ENCODE data around the gene PDHX.
A peak's percentile ranks its signal among the peaks of the same experiment; 100 is the strongest.
"Not testable (repeated sequence)": the region's sequence is repeated elsewhere in the genome, so short reads cannot be mapped to it uniquely, and the experiment has no call there.

Gene PDHX

DNA sequence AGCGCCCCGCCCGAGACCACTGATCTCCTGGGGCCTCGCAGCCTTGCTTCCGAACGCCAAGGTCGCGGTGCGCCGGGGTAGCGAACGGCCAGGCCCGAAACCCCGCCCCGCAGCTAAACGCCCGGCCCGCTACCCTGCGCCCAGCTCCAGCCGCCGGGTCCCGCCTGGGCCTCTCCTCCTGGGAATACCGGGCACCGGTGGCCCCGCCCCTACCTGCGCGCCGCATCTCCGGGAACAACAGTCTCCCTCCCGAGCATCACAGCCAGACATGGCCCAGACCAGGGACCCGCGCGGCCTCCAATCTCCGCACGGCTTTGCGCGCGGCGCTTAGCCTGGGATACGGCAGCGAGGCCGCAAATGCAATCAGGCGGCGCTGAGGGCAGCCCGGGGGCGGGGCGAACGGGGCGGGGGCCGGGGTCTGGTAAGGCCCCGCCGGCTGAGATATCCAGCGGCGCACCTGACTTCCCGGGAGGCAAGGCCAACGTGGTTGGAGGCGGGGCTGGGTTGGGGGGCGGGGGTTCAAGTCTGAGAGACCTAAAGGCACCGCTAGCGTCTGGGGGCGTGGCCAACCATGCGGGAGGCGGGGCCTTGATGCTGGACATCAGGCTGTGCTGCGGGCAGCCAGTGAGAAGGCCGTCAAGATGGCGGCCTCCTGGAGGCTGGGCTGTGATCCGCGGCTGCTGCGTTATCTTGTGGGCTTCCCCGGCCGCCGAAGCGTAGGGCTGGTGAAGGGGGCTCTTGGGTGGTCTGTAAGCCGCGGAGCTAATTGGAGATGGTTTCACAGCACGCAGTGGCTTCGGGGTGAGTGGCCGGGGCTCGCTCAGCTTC lies at the start of gene PDHX, which contains the start of gene APIP:
TSS of gene PDHX (plus strand) at position 604 of the 828 bp plus-strand sequence. CDS start at position 642, 38 bp downstream.
TSS of gene APIP (minus strand) at position 365 of the 828 bp plus-strand sequence. CDS start at position 270, 95 bp downstream.
- DNase-seq, result peak; percentile 98 to 99 (median 98)

DNA sequence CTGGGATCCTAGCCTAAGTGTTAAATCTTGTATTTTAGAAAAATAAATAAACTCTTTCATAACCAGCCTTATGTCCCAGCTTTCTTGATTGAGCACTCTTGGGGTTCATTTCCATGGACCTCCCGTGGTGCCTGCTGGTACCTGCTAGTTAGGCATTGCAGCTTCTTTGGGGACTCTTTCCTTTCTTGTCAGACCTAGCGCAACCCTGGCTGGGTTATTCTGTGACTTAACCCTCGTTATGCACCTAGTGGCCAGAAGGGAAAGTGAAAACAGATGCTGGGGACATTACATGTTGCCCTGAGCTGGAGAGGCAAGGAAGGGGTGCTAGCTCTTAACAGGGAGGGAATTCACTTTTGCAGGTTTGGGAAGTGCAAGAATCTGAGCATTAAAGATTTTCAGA lies 47.0 kb upstream of the PDHX start:
- DNase-seq, result peak in 1 of 3 experiments; percentile 32

DNA sequence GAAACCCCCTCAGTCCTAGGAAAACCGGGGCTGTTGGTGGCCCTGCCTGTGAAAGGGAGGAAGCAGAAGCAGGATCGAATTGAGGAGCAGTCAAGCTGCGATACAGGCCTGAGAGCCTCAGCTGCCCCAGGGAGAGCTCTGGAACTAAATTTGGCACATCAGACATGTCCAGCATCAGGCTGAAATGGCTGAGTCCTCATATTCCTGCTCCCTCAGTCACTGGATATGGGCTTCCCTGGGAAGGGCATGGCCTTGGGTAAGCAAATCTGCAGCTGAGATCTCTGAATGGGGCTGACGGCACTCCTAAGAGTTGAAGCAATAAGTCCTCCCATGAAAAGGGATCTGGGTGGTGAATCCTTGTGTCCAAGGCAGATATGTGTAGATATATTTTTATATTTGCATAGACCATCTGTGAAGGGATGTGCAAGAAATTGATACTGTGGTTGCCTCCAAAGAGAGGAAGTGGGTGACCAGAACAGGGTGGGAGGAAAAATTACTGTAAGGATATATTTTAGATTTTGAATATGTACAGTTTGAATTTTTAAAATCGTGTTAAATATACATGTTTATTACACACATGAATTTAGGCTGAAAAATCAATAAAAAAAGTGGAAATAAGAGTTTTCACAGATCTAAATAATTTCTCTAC lies 45.7 kb upstream of the PDHX start:
- no peak for DNase-seq

DNA sequence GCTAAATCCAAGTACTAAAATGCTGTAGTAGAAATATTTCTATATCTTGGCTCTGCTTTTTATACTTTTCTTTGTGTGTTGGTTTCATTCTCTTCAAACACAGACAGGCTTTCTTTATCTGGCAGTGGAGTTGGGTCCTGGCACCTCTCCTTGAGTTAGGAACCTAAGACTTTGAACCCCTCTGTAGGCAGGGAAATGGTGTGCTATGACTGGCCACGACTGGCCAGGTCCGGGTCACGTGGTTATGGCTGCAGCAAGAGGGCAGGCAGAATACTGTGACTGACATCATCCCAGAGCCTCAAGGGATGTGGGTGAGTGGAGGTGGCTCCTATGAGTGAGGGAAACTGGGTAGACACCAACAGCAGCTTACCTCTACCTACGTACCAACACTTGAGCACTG lies 42.2 kb upstream of the PDHX start:
- DNase-seq, result no peak

DNA sequence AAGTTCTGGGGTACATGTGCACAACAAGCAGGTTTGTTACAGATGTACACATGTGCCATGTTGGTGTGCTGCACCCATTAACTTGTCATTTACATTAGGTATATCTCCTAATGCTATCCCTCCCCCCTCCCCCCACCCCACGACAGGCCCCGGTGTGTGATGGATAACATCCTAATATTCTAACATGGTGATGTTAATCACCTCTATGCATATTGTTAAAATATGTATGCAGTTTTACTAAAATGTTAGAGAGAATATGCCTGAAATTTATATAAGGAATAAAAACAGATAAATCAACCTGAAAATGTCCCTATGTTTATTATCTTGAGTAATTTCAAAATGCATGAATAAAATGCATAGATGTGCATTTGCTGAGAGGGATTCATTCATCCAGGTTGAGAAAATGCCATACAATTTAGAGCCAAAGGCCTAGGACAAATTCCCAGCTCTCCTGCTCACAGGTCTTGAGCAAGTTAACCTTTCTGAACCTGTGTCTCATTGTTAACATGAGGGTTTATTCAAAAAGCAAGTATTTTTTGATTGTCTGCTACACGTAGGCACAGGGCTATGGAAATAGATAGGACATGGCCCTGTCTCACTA lies 38.9 kb upstream of the PDHX start:
- no peak for DNase-seq

DNA sequence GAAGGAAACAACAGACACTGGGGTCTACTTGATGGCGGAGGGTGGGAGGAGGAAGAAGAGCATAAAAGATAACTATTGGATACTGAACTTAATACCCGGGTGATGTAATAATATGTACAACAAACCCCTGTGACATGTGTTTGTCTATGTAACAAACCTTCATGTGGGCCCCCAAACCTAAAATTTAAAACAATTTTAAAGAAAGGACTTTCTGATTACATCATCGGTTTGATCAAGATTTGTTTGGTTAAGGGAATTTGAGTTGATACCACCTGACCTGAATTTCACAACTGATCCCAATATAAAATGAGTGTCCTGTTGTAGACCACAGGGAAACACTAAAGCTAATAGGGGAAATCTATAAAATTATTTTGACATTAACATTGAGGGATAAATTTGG lies 34.5 kb upstream of the PDHX start:
- DNase-seq, result no peak

DNA sequence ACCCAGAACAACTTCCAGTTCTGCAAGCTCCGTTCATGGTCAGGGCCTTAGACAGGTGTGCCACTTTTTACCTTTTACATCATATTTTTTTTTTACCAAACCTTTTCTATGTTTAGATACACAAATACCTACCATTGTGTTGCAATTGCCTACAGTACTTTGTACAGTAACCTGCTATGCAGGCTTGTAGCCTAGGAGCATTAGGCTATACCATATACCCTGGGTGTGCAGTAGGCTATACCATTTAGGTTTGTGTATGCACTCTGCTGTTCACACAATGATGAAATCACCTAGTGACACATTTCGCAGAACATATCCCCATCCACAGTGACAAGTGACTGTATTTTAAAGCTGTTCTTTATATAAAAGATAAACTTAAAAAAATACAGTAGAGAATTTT lies 29.8 kb upstream of the PDHX start:
- no peak for DNase-seq

DNA sequence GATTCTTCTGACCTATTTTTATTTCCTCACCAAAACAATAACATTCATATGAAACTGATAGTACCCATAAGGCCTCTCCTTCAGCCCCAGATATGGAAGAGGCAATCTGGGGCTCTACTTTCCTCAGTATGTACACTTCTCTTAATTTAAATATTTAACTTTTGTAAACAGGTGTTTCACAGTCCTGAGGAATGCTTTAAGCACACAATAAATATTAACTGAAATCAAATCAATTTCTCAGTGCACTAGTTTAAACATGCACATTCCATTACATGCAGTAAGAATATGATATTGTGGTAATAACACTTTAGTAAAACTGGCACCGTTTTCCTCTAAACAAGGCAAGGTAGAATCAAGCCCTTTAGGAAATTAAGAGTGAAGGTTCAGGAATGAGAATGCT lies 29.2 kb upstream of the PDHX start:
- no peak for DNase-seq

DNA sequence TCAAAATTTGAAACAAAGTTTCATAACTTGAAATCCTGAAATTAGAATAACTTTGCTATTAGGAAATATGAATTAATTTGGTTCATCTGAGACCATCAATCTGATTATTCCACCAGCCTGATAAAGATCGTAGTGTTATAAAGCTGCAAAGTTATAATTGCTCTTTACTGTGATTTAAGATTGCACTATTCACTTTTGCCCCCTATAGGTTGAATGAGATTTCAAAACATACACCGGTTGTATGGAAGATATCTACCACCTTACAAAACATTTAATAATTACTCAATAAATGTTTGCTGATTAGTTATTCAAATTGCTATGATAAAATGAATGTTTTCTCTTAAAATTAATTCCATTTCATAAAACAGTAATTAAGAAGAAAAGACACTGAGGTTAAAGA lies 26.3 kb upstream of the PDHX start:
- DNase-seq, result peak in 1 of 3 experiments; percentile 16

DNA sequence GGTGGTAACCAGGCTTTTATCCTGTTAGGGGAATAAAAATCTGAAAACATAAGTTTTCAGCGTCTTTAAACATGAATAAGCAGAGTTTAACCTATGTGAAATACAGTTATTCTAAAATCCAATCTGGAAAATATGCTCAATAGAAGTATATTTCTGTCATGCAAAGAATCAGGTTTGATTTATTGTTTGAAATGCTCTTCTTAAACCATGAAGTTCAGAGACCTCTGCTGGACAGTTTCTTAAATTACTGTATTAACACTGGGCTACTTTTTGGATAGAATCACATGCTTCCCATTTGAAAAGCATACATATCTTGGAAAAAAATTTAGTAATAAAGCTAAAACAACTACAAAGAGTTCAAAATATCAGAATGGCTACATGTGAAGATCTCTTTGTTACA lies 25.6 kb upstream of the PDHX start:
- DNase-seq, result peak in 2 of 3 experiments; percentile 21 to 67

DNA sequence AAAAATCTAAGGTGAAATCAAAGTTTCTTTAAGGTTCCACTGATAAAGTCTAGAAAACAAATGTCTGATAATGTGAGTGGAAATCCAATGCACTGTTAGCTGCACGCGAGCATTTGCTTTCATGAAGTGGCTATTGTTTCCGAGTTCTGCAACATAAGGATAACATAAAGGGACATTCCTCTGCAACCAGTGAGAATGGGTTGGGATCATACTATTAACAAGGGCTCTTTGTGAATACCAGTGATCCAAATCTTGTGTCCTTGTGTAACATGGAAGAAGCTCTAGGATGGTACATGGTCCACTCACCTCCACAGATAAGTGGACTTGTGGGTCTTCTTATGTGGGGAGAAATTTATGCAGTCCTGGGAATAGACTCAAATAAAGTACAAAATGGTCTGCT lies 24.8 kb upstream of the PDHX start:
- no peak for DNase-seq

DNA sequence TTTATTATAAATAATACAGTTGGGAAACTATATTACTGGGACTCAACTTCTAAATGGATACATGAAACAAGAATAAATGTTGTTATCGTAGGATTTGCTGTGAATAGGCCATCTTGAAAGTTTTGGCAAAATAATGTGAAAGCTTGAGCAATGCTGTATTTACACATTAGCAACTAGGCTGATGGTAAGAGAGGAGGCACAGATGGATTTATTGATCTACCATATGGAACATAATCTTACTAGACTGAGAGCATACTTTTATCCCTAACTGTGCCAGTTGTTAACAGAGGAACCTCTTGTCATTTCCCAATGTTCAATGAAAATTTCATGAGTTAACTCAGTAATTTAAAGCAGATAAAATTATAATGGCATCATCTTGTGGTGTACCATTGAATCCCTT lies 23.0 kb upstream of the PDHX start:
- DNase-seq, result no peak

DNA sequence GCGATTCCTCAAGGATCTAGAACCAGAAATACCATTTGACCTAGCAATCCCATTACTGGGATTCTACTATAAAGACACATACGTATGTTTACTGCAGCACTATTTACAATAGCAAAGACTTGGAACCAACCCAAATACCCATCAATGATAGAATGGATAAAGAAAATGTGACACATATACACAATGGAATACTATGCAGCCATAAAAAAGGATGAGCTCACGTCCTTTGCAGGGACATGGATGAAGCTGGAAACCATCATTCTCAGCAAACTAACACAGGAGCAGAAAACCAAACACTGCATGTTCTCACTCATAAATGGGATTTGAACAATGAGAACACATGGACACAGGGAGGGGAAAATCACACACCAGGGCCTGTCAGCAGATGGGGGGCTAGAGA lies 20.2 kb upstream of the PDHX start:
- DNase-seq, result not testable (repeated sequence)

DNA sequence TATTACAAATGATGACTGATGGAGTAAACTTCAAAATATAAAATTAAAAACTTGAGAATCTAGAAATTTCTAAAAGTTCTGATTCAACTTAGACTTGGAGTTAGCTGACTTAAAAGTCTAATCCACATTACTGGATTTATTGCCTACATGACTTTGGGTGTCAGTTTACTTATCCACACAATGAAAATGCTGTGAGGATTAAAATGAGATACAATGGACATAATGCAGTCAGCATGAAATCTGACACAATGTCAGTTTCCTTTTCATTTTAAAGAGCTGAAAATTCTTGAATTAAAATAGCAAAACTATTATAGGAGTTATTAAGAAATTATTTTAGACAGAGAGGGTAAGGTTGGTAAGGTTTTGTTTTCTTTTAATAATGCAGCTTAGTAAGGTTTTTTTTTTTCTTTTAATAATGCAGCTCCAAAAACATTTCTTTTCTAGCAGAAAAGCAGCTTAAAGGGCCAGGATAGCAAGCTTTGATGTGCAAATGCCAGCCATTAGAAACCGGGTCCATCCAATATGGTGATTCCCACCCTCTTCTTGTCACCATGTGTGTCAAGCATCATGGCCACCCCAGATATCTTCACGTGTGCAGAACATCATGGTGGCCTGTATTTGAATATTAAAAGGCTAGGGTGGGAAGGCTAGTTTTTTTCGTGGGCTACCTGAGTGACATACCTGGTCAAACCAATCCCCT lies 19.1 kb upstream of the PDHX start:
- DNase-seq, result no peak

DNA sequence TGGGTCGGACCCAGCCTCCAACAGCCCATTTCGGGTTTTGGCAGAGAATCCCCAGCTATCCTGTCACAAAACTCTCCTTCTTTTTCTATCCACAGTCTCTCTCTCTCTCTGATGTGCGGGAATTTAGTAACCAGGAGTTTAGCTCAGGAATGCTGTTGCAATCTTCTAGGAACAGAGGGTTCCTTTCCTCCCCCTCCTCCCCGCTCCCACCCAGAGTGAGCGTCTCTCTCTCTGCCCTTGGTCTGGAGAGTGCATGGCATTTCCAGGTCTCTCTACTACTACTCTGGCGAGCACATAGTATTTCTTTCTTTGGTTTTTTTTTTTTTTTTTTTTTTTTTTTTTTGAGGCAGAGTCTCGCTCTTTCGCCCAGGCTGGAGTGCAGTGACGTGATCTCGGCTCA lies 17.9 kb upstream of the PDHX start:
- no peak for DNase-seq

DNA sequence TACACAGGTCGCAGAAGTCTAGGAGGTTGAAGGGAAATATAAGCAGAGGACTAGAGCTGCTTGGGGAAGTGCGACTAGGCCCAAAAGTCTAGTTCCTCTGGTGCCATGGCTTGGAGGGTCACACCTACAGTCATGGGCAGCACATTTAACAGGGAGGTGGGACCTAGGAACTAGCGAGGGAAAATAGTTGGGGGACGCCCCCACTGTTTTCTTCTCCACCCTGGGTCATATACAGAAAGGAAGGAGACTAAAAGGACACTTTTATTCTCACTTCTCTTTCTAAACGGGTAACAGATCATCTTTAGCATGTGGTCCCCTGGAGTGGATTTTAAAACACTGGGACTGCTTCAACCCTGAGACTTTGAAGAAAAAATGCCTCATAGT lies 16.8 kb upstream of the PDHX start:
- DNase-seq, result peak; percentile 6 to 24 (median 12)

DNA sequence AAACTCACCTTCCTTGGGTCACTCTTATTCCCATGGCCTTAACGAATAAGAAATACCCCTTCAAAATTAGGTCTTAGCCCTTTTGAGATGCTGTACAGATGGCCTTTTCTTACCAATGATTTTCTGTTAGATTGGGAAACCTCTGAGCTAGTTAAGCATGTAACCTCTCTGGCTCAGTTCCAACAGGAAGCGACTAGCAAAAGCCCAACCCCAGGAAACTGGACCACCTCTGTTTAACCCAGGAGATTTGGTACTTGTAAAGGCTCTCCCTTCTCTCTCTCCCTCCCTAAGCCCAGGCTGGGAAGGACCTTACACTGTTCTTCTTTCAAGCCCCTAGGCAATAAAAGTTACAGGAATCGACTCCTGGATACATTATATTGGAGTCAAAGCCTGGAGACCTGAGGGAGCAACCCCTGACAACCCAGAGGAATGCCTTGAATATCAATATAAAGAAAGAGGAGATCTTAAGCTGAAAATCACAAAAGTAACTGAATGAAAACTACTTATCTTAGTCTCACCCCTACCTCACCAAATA lies 11.9 kb upstream of the PDHX start:
- DNase-seq, result no peak

DNA sequence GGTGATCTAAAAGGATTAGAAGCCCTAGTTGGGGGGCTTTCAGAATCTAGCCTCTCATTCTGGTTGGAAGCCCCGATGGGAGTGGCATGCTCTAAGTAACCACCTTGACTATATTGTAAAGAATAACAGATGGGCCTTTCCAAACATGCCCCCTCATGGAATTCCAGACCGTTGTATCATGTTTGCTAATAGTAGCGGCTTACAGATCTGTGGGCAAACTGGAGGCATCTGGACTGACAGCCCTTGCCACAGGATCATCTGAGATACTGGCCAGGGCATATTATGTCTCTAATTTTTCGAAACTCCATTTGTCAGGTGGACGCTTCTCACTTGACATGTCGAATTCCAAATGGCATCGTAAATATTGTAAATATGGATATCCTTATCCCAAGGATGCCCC lies 10.8 kb upstream of the PDHX start:
- no peak for DNase-seq

DNA sequence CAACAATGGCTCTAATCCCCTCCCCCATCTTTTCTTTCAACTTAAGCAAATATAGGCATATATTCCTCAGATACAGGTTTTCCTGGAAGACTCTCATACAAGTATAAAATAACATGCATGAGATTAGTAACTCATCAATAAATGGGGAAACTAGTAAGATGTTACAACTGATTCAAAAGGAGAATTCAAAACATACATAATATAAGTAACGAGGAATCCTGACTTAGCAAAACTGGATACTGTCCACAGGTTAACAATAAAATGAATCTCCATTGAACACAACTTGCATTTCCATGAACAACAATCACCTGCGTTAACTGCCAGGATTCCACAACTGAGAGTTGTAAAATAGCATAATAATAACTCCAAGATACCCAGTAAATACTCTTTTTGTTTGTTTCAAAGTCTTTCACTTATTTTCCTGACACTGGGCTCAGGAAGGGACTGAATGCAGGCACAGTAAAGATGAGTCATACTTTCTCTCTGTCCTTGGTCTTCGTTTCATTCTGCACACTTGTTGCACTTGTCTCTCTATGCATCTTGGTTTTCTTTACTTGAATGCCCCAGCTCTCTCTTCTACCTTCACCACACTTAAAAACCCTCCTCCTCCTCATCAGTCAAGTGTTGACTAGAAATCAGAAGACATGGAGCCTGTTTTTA lies 8.4 kb upstream of the PDHX start:
- DNase-seq, result no peak

DNA sequence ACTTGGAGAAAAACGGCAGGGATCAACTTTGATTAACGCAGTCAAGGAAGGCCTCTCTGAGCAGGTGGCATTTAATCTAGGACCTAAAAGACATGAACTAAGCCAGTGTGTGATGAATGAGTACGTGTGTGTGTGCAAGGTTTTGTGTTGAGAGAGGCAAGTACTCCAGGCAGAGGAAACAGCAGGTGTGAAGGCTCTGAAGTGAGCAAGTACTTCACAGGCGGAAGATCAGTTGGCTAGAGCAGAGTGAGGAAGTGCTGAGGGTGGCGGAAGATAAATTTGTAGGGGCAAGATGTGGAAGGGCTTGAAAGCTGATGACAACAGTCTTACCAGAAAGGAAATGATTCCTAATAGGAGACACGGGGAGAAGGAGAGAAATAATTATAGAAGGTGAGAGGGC lies 7.0 kb upstream of the PDHX start:
- no peak for DNase-seq

DNA sequence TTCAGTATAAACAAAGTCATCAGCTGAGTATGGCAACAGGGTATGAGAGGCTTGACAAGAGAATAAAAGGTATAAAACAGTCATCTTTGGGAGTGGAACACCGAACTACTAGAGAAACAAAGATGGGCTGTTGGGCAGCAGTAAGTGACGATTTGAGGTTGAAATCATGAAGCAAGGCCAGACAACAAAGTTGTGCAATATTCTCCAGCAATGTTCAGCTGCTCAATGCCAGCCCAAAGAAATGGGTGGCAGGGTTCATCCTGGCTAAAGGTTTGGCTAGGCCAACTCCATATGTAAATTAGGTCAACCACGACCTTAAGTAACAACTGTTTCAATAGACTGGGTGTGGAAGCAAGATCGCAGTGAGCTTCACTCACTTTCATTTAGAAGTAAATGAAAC lies 6.5 kb upstream of the PDHX start:
- no peak for DNase-seq

DNA sequence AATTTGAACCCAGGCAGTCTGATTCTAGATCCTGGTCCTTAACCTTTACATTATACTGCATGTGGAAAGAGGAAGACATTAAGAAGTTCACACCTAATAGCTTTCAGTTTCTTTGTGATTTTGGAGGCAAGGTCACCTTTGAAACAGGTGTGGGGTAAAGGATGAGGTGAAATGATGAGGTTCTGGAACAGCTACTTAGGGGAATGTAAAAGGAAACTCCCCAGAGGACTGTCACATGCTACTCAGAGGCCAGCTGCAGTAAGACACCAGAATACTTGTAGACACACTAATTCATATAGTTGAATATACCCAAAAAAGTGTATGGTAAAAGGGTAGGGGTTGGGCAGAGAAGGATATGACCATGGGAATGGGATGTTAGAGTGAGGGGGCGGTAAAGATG lies 5.6 kb upstream of the PDHX start:
- no peak for DNase-seq

DNA sequence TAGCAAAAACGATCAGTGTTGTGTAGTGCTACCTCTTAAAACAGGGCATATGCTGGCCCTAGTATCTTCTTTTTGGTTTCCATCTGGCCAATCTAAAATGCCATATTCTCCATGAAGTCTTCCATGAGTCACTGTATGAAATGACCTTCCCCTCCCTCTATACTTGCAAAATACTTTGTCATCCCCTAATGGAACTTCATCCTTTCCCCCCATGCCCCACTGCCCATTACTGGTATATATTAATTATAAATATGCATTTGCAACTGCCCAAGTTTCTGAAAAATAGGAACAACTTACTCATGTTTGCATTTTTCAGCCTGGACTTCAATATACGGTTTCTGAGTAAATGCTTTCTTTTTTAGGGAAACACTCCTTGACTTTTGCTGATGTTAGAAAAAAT lies 4.7 kb upstream of the PDHX start:
- no peak for DNase-seq

All from NCI-H1417 (cell line).